ENCODE data around the gene KRCC1.

- TF ChIP-seq CTCF (conservative IDR thresholded peaks at IDR 0.05; ENCODE audit: low read length) (no peak), EZH2phosphoT487 (IDR thresholded peaks at IDR 0.05; ENCODE audit: borderline replicate concordance) (no peak)
Observed at GRCh38 chr2:88100489-88100858, 44.9 kb upstream of the KRCC1 start.
